Activated naive CD8-positive, alpha-beta T cell treated with anti-CD3 and anti-CD28 coated beads for 36 hours (primary cell): ENCODE results near the gene ST8SIA4. TPM values are rescaled to one million over a fixed set of nuclear protein-coding genes. Genes with fewer than 3 reads are reported as not detected.

Source experiments
- DNase-seq: peaks from one replicate; pipeline ENCODE4 v3.0.0; 2021
- H3K27ac Mint-ChIP-seq: one replicate; pipeline ENCODE4 v1.8.0; 2022; ENCODE audit warnings: mild to moderate bottlenecking, moderate library complexity, mixed read lengths
- H3K27me3 Mint-ChIP-seq: one replicate; pipeline ENCODE4 v1.8.0; 2022; ENCODE audit warnings: mild to moderate bottlenecking, mixed read lengths
- H3K36me3 Mint-ChIP-seq: one replicate; pipeline ENCODE4 v1.8.0; 2021; ENCODE audit warnings: mild to moderate bottlenecking, mixed read lengths
- H3K4me1 Mint-ChIP-seq: one replicate; pipeline ENCODE4 v1.8.0; 2021; ENCODE audit warnings: mixed read lengths
- H3K4me3 Mint-ChIP-seq: one replicate; pipeline ENCODE4 v1.8.0; 2022; ENCODE audit warnings: mild to moderate bottlenecking, moderate library complexity, mixed read lengths
- H3K9me3 Mint-ChIP-seq: one replicate; pipeline ENCODE4 v1.8.0; 2022; ENCODE audit warnings: mixed read lengths
- total RNA-seq, 2 experiments: library from RNA; stranded (reverse); gene quantifications; one replicate each; pipeline ENCODE4 v1.2.3, GENCODE V29; 2021

The ST8SIA4 gene
- total RNA-seq, result 10 to 100 TPM; 14.6 to 17.3 TPM

- Mint-ChIP-seq H3K36me3 (peaks cover 13% of the 10 kb centered on the region), H3K27ac (peak within 1 kb of the TSS; percentile 99), H3K4me1 (peaks cover 40% of the 10 kb centered on the region), H3K4me3 (peak within 1 kb of the TSS; percentile 97), H3K27me3 (no peaks in the 10 kb centered on the region), H3K9me3 (no peaks in the 10 kb centered on the region)
- peak; percentile 92 for DNase-seq
These were observed at the start of gene ST8SIA4 for GRCh38 chr5:100903039-100903887. Gene ST8SIA4, minus strand, starts transcription at chr5:100903282. Its CDS starts 327 bp downstream, at chr5:100902955.

GRCh38 chr5:100950985-100951384 lies 47.9 kb upstream of the ST8SIA4 start:
- H3K27ac Mint-ChIP-seq, result no peak overlapping the region
- peaks cover 12% of the 10 kb centered on the region for H3K36me3 Mint-ChIP-seq
- no peak for DNase-seq
- H3K4me1 Mint-ChIP-seq, result no peaks in the 10 kb centered on the region
- peaks cover 15% of the 10 kb centered on the region for H3K9me3 Mint-ChIP-seq
- H3K4me3 Mint-ChIP-seq, result no peak overlapping the region
- H3K27me3 Mint-ChIP-seq, result no peaks in the 10 kb centered on the region

DNA sequence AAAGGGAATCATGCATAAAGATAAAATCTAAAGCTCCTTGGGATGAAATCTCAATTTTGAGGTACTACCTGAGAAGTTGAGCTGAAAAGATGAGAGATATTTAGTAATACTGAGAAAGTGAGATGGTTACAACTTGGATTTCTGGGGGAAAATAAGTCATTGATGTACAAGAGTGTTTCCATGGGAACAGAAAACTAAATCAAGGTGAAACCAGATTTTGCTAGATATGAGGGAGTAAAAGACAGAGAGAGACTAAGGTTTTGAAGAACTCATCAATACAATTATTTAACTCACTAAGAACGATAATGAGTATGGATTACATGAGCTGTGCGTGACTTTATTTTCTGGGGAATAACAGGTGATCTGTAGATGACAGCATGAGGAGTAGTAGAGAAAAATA lies 10.2 kb upstream of the ST8SIA4 start:
- Mint-ChIP-seq H3K27ac (no peak overlapping the region), H3K36me3 (peaks cover 2% of the 10 kb centered on the region), H3K4me3 (no peak overlapping the region), H3K4me1 (peaks cover 21% of the 10 kb centered on the region), H3K27me3 (no peaks in the 10 kb centered on the region), H3K9me3 (peaks cover 8% of the 10 kb centered on the region)
- no peak for DNase-seq

DNA sequence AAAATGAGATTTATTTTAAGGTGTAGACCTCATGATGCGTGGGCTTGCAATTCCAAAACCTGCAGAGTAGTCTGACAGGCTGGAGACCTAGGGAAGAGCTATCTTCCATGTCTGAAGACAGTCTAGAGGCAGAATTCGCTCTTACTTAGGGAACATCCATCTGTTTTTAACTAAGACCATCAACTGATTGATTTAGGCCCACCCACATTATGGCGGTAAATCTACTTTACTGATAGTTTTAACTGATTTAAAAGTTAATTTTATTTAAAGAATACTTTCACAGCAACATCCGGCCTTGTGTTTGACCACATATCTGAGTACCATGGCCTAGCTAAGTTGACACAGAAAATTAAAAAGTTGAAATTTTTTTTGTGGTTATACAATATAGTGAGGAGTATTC lies 6.0 kb upstream of the ST8SIA4 start:
- Mint-ChIP-seq H3K4me1 (peaks cover 40% of the 10 kb centered on the region), H3K9me3 (no peaks in the 10 kb centered on the region), H3K4me3 (no peak overlapping the region), H3K27ac (no peak overlapping the region), H3K27me3 (no peaks in the 10 kb centered on the region), H3K36me3 (peaks cover 2% of the 10 kb centered on the region)
- DNase-seq, result no peak

DNA sequence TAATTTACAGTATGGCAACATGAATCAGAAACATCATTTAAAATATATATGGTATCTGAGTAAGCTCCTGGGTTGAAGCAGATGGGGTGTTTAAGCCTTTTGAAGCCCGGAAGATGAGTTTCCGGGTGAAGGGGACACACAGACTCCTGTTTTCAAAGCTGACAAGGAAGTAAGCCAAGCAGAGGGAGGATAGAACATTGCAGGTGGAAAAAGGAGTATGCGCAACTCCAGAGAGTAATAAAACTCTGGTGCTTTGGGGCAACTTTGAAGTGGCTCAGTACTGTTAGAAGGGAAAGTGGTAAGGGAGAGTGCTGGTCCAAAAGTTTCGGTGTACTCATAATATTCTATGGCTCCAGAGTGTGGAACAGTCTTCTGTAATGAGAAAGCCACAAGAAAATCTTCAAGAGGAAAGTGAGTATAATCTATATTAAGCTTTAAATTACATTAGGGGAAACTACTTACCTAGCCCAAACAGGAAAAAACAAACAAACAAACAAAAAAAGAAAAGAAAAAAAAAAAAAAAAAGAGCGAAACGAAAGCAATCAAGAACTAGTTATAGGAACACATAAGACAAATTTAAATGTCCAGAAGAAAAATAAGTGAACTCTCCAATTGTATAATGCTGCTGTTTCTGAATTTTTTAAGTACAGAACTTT lies 2.3 kb upstream of the ST8SIA4 start:
- Mint-ChIP-seq H3K4me1 (peaks cover 31% of the 10 kb centered on the region), H3K4me3 (peak overlapping the region; percentile 97), H3K27me3 (no peaks in the 10 kb centered on the region), H3K9me3 (no peaks in the 10 kb centered on the region), H3K27ac (peak overlapping the region; percentile 99), H3K36me3 (peaks cover 2% of the 10 kb centered on the region)
- DNase-seq, result peak; percentile 3

DNA sequence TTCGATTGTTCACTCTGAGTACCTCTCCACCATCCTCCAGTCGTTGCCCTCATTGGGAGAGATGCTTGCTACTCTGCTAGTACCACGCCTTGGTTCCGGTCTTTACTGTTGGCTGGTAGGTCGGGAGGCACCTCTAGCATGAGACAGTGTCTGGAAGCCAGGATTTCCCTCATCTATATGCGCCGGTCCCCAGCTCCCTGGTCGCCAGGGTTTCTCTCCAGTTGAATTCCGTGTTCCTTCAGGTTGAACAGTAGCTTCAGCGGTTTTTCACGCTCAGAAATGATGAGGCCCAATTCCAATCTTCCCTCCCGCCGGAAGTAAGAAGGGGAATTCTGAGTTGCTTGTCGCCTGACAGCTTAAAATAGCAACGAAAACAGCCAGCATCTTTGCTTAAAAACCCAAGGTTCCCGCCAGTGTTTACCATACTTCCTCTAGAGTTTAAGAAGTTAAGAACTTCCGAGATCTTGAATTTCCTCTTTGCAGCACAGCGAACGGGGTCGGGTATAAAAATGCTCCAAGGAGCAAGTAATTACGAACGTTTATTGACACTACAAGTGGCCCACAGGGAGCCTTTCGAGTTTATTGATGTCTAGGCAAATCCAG lies 1.3 kb upstream of the ST8SIA4 start:
- no peaks in the 10 kb centered on the region for H3K27me3 Mint-ChIP-seq
- DNase-seq, result peak; percentile 61
- H3K4me1 Mint-ChIP-seq, result peaks cover 31% of the 10 kb centered on the region
- peak overlapping the region; percentile 99 for H3K27ac Mint-ChIP-seq
- peaks cover 8% of the 10 kb centered on the region for H3K36me3 Mint-ChIP-seq
- no peaks in the 10 kb centered on the region for H3K9me3 Mint-ChIP-seq
- H3K4me3 Mint-ChIP-seq, result peak overlapping the region; percentile 97

GRCh38 chr5:100902440-100903038 lies 543 bp downstream of the ST8SIA4 start:
- Mint-ChIP-seq H3K9me3 (no peaks in the 10 kb centered on the region), H3K4me3 (peak overlapping the region; percentile 97), H3K36me3 (peaks cover 16% of the 10 kb centered on the region), H3K27ac (peak overlapping the region; percentile 99), H3K27me3 (no peaks in the 10 kb centered on the region), H3K4me1 (peaks cover 44% of the 10 kb centered on the region)
- DNase-seq, result peak; percentile 45

DNA sequence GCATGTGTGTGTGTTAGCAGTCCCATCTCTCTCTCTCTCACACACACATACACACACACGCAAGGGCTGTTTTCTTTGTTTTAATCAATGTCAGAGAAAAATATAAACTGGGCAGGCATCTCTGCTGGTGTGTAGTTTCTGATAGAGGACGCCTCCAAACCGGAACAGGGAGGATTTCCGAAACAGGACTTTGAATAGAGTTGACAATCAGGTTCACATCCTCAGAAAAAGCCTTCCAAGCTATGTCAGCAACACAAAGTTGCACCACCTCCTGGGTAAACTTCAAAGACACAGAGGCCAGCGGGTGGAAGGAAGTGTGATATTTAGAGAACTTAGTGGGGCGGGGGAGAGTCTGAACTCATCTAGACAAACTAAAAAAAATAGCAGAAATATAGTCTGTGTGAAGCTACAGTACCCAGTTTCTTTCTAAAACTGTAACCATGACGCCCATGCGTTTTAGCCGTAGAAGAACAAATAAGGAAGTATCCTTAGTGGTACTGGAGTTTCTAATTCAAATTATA lies 1.2 kb downstream of the ST8SIA4 start:
- H3K36me3 Mint-ChIP-seq, result peaks cover 18% of the 10 kb centered on the region
- no peaks in the 10 kb centered on the region for H3K9me3 Mint-ChIP-seq
- no peaks in the 10 kb centered on the region for H3K27me3 Mint-ChIP-seq
- H3K27ac Mint-ChIP-seq, result peak overlapping the region; percentile 99
- peak; percentile 64 for DNase-seq
- H3K4me3 Mint-ChIP-seq, result peak overlapping the region; percentile 97
- peaks cover 43% of the 10 kb centered on the region for H3K4me1 Mint-ChIP-seq

DNA sequence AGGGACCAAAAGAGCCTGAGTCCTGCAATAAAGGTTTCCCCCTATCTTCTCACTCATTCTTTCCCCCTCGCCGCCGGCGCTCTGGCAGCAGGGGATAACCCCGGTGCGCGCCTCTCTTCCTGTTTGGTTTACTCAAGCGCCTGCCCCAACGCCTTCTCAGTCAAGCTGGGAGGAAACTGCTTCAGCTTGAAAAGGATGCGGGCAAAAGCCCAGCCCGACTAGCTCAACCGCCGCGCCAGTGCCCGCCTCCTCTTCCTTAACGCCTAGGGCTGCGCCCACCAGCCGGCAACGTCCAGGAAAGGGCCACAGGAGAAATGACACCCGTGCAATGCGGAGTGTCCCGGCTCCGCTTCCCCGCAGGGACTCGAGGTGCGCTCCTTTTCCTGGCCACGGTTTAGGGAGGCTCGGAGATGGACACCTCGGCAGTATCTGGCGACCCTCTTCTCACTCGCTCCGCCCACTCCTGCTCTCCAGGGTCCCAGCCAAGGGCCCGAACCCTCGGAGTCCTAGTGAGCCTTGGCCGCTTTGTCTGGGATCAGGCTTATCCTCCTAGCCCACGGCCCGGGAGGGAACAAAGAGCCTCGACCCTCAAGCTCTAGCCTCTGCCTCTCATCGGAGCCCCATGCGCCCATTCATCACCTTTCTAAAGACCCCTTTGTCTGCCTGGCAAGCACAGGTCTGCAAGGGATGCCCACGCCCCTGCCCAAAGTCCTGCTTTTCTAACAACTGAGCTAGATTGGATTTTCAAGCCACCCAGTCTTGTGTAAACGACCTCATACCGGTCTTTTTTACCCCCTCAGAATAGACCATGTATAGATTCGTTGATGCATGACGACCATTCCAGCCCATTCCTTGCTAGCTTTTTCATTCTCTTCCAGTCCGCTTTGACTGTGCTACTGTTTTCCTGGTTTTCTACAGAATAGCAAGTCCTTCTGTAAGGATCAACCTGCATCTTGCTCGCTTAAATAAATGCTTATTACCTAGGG lies 2.0 kb downstream of the ST8SIA4 start:
- H3K27me3 Mint-ChIP-seq, result no peaks in the 10 kb centered on the region
- H3K36me3 Mint-ChIP-seq, result peaks cover 21% of the 10 kb centered on the region
- peaks cover 2% of the 10 kb centered on the region for H3K9me3 Mint-ChIP-seq
- H3K27ac Mint-ChIP-seq, result peak overlapping the region; percentile 99
- peak overlapping the region; percentile 97 for H3K4me3 Mint-ChIP-seq
- peak; percentile 93 for DNase-seq
- H3K4me1 Mint-ChIP-seq, result peaks cover 42% of the 10 kb centered on the region

DNA sequence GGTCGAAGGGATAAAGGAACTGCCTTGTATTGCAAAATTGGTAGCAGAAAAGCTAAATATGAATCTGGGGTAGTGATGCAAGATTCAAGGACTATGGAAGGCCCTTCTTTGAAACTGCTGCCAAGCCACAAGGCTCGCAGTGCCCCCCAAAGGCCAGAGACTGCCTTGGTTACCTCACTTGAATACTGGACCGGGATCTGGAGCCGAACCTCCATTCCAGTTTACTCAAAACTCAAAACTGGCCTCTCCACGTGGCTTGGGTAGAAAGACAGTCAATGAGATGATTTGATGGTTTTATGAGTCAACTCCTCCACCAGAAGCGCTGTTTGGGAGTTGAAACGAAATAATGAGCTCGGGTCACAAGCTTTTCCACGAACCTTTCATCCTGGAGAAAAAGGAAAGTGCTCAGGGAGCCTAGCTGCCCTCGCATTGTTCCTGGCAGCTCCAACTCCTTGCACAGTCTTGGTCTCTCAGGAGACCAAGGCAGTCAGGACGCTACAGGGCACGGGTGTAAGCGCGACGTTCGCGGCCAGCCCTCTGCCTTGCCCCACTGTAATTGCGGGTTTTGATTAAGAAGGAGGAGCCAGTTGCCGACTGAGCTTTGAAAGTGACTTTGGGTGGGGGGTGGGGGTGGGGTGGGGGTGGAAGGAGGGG lies 2.8 kb downstream of the ST8SIA4 start:
- peak overlapping the region; percentile 87 for H3K4me3 Mint-ChIP-seq
- H3K27ac Mint-ChIP-seq, result peak overlapping the region; percentile 99
- peaks cover 28% of the 10 kb centered on the region for H3K36me3 Mint-ChIP-seq
- DNase-seq, result peak; percentile 67
- H3K4me1 Mint-ChIP-seq, result peaks cover 44% of the 10 kb centered on the region
- peaks cover 2% of the 10 kb centered on the region for H3K9me3 Mint-ChIP-seq
- H3K27me3 Mint-ChIP-seq, result no peaks in the 10 kb centered on the region

GRCh38 chr5:100899675-100900074 lies 3.4 kb downstream of the ST8SIA4 start:
- H3K27ac Mint-ChIP-seq, result peak overlapping the region; percentile 99
- peaks cover 28% of the 10 kb centered on the region for H3K36me3 Mint-ChIP-seq
- H3K4me1 Mint-ChIP-seq, result peaks cover 47% of the 10 kb centered on the region
- no peaks in the 10 kb centered on the region for H3K27me3 Mint-ChIP-seq
- no peak for DNase-seq
- peak overlapping the region; percentile 87 for H3K4me3 Mint-ChIP-seq
- peaks cover 2% of the 10 kb centered on the region for H3K9me3 Mint-ChIP-seq

DNA sequence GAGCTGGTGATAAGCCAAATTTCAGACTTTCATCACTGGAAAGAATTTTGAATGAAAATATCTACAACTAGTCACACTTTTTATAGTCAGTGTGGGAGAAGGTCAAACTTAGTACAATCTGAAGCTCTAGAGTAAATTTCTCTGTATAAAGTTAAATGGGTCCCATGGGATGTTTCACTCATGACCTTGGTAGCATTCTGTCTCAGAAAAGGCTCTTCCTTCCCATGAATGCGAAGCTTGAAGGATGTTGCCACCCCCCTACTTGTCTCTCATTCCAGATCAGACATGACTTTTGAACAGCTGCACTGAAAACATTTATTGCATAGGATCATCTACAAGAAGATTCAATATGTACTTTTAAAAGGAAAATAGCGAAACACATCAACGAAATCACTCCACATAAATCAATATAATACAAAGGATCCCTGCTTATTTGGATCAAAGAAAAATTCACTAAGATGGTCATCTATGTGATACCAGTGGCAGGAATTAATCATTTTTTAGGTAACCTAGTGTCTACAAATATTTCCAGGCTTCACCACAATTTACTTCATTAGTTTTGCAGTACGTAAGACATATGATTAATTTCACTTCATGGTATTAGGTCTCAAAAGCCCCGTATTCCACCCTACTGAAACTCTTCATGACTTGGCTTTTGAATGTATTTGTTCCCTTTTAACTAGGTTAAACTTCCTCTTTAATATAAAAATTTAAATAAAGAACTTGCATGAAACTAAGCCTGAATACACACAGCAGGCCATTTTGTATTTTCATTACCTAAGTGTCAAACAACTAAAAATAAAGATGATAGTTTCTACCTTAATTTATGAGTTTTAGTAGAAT lies 4.4 kb downstream of the ST8SIA4 start:
- no peak for DNase-seq
- H3K27me3 Mint-ChIP-seq, result no peaks in the 10 kb centered on the region
- H3K4me3 Mint-ChIP-seq, result peak overlapping the region; percentile 54
- peaks cover 47% of the 10 kb centered on the region for H3K4me1 Mint-ChIP-seq
- peaks cover 2% of the 10 kb centered on the region for H3K9me3 Mint-ChIP-seq
- H3K36me3 Mint-ChIP-seq, result peaks cover 37% of the 10 kb centered on the region
- peak overlapping the region; percentile 99 for H3K27ac Mint-ChIP-seq

GRCh38 chr5:100896054-100896453 lies 7.0 kb downstream of the ST8SIA4 start:
- Mint-ChIP-seq H3K4me3 (no peak overlapping the region), H3K27ac (no peak overlapping the region)

More at GRCh38 chr5:100896054-100896453, 7.0 kb downstream of the ST8SIA4 start:
- no peaks in the 10 kb centered on the region for H3K27me3 Mint-ChIP-seq
- no peak for DNase-seq
- H3K36me3 Mint-ChIP-seq, result peaks cover 43% of the 10 kb centered on the region
- H3K9me3 Mint-ChIP-seq, result peaks cover 2% of the 10 kb centered on the region
- peaks cover 54% of the 10 kb centered on the region for H3K4me1 Mint-ChIP-seq
